PC-9 (cell line): ENCODE measurements around the gene DCD. TPM values are rescaled to one million over a fixed set of nuclear protein-coding genes. Genes with fewer than 3 reads are reported as not detected.
"Not testable (repeated sequence)": the region's sequence is repeated elsewhere in the genome, so short reads cannot be mapped to it uniquely, and the experiment has no call there.

Experiments
- BruUV-seq: library from RNA; stranded (reverse); fragments of 400-500 nt; replicated peaks from 2 replicates; lab custom pipeline; 2021; lab: Mats Ljungman, UMichigan
- CTCF ChIA-PET: fragments of 300-600 bp; sonication (Branson Sonifier 250); formaldehyde crosslinking; loops from one replicate; lab custom pipeline; 2022; ENCODE audit warnings: antibody characterized with exemption; lab: Charles Lee
- POLR2A ChIA-PET: fragments of 300-600 bp; sonication (Branson Sonifier 250); formaldehyde crosslinking; loops from one replicate; lab custom pipeline; 2022; ENCODE audit warnings: antibody characterized with exemption; ENCODE audit not compliant: unreplicated experiment; lab: Charles Lee
- DNase-seq, 2 experiments: peaks; one replicate each; pipeline versions ENCODE4 v3.0.0 to v3.0.0-alpha.2; 2015 to 2022; ENCODE audit warnings: mixed read lengths in 1 of 2
- H2AFZ ChIP-seq: fragments of 200-600 bp; sonication (generic); 2 replicates; pipeline ENCODE4 v1.8.1; 2017; ENCODE audit warnings: antibody characterized with exemption
- H3F3A ChIP-seq: fragments of 200-600 bp; sonication (generic); 2 replicates; pipeline ENCODE4 v1.8.1; 2017; ENCODE audit warnings: antibody characterized with exemption, mild to moderate bottlenecking, low read depth; ENCODE audit not compliant: insufficient read depth
- H3K27ac ChIP-seq: fragments of 200-600 bp; sonication (generic); 2 replicates; pipeline ENCODE4 v1.6.1; 2016; ENCODE audit warnings: mixed run types
- H3K27me3 ChIP-seq: fragments of 200-600 bp; sonication (generic); 2 replicates; pipeline ENCODE4 v1.6.1; 2016; ENCODE audit warnings: low read depth, mixed run types; ENCODE audit not compliant: insufficient read depth
- H3K36me3 ChIP-seq: fragments of 200-600 bp; sonication (generic); 2 replicates; pipeline ENCODE4 v1.6.1; 2016; ENCODE audit warnings: low read depth, mixed run types
- H3K4me1 ChIP-seq: fragments of 200-600 bp; sonication (generic); replicated peaks from 2 replicates; pipeline ENCODE4 v1.6.1; 2016; ENCODE audit warnings: mixed run types; ENCODE audit not compliant: insufficient read depth
- H3K4me2 ChIP-seq: fragments of 200-600 bp; sonication (generic); 2 replicates; pipeline ENCODE4 v1.6.1; 2017; ENCODE audit warnings: mixed run types
- H3K4me3 ChIP-seq: fragments of 200-600 bp; sonication (generic); 2 replicates; pipeline ENCODE4 v1.6.1; 2016; ENCODE audit warnings: mixed run types
- H3K79me2 ChIP-seq: fragments of 200-600 bp; sonication (generic); 2 replicates; pipeline ENCODE4 v1.6.1; 2017; ENCODE audit warnings: low read depth, mixed run types
- H3K9me2 ChIP-seq: fragments of 200-600 bp; sonication (generic); 2 replicates; pipeline ENCODE4 v1.8.1; 2017; ENCODE audit warnings: mild to moderate bottlenecking; ENCODE audit not compliant: insufficient read depth
- H3K9me3 ChIP-seq: fragments of 200-600 bp; sonication (generic); 2 replicates; pipeline ENCODE4 v1.8.1; 2016; ENCODE audit warnings: low read depth; ENCODE audit not compliant: insufficient read depth
- H4K20me1 ChIP-seq: fragments of 200-600 bp; sonication (generic); 2 replicates; pipeline ENCODE4 v1.8.1; 2017; ENCODE audit not compliant: insufficient read depth
- CTCF ChIP-seq: fragments of 200-600 bp; sonication (generic); conservative IDR thresholded peaks from 2 replicates; pipeline ENCODE4 v1.6.1; 2017; ENCODE audit warnings: mixed run types, antibody characterized with exemption, mild to moderate bottlenecking, moderate library complexity
- EZH2 ChIP-seq: fragments of 200-600 bp; sonication (generic); IDR thresholded peaks from 2 replicates; pipeline ENCODE4 v1.8.0; 2017; ENCODE audit warnings: antibody characterized with exemption, low read depth
- intact Hi-C: fragments of 100-400 bp; cut with micrococcal nuclease; formaldehyde crosslinking; loops from one replicate; pipeline ENCODE4 v1.10.0; 2022; ENCODE audit not compliant: unreplicated experiment
- total RNA-seq: library from RNA; stranded (reverse); gene quantifications from 2 replicates; pipeline ENCODE4 v1.2.3, GENCODE V29; 2021

The DCD gene
- total RNA-seq, 1 experiment from 2014 or later = not detected

- no peak overlapping the region for H3K4me2 ChIP-seq
- ChIA-PET POLR2A (no interaction called here), CTCF (no interaction called here)
- no TSS peak for BruUV-seq
- H3F3A ChIP-seq = no peaks in the 10 kb centered on the region
- intact Hi-C loops = no loop called here
- H3K9me2 ChIP-seq = no peaks in the 10 kb centered on the region
- no peaks in the 10 kb centered on the region for H3K4me1 ChIP-seq
- H2AFZ ChIP-seq = no peak overlapping the region
- H3K9me3 ChIP-seq = no peaks in the 10 kb centered on the region
- DNase-seq = no peak
- H3K36me3 ChIP-seq = no peaks in the 10 kb centered on the region
- H4K20me1 ChIP-seq = no peaks in the 10 kb centered on the region
- no peak overlapping the region for H3K4me3 ChIP-seq
- peaks cover 28% of the 10 kb centered on the region for H3K27me3 ChIP-seq
- TF ChIP-seq CTCF (no peak), EZH2 (no peak)
- H3K79me2 ChIP-seq = no peaks in the 10 kb centered on the region
- H3K27ac ChIP-seq = no peak overlapping the region
Observed at GRCh38 chr12:54641554-54641953, 6.6 kb downstream of the DCD start.

GRCh38 chr12:54641089-54641488, 7.1 kb downstream of the DCD start:
- Histone ChIP-seq H3K27me3 (peaks cover 23% of the 10 kb centered on the region), H3K4me2 (no peak overlapping the region), H3K36me3 (no peaks in the 10 kb centered on the region), H3K79me2 (no peaks in the 10 kb centered on the region), H3K27ac (no peak overlapping the region), H2AFZ (no peak overlapping the region), H3K9me2 (no peaks in the 10 kb centered on the region), H3K4me1 (no peaks in the 10 kb centered on the region), H4K20me1 (no peaks in the 10 kb centered on the region), H3F3A (no peaks in the 10 kb centered on the region), H3K4me3 (no peak overlapping the region), H3K9me3 (no peaks in the 10 kb centered on the region)
- TF ChIP-seq CTCF (no peak), EZH2 (no peak)
- CTCF ChIA-PET = no interaction called here
- intact Hi-C loops = no loop called here
- BruUV-seq = no TSS peak
- POLR2A ChIA-PET = no interaction called here
- DNase-seq = no peak

- CTCF ChIA-PET, H3K9me2 ChIP-seq, intact Hi-C loops, POLR2A ChIA-PET, BruUV-seq, H3K79me2 ChIP-seq, DNase-seq, H3F3A ChIP-seq, H3K27ac ChIP-seq, H3K36me3 ChIP-seq, H4K20me1 ChIP-seq, H3K4me2 ChIP-seq, H3K9me3 ChIP-seq, H2AFZ ChIP-seq, H3K4me1 ChIP-seq, H3K4me3 ChIP-seq: not testable (repeated sequence)
- H3K27me3 ChIP-seq = peaks cover 14% of the 10 kb centered on the region; the same call in 1 of the 2 replicates
Observed at GRCh38 chr12:54639112-54639511, 9.1 kb downstream of the DCD start.

- no peak for DNase-seq
Observed at GRCh38 chr12:54634795-54635194, 13.4 kb downstream of the DCD start, which contains the start of gene LACRT. LACRT (minus strand) TSS chr12:54634895; CDS start chr12:54634841, 54 bp downstream.

More at GRCh38 chr12:54634795-54635194, 13.4 kb downstream of the DCD start, which contains the start of gene LACRT:
- ChIA-PET POLR2A (no interaction called here), CTCF (no interaction called here)
- TF ChIP-seq EZH2 (no peak), CTCF (no peak)
- H3K4me2 ChIP-seq = no peak within 1 kb of the TSS
- no peaks in the 10 kb centered on the region for H3K9me3 ChIP-seq
- intact Hi-C loops = no loop called here
- no peaks in the 10 kb centered on the region for H3K9me2 ChIP-seq
- H3K27me3 ChIP-seq = peaks cover 20% of the 10 kb centered on the region
- H3K36me3 ChIP-seq = no peaks in the 10 kb centered on the region
- no TSS peak for BruUV-seq
- no peaks in the 10 kb centered on the region for H3K4me1 ChIP-seq
- no peaks in the 10 kb centered on the region for H4K20me1 ChIP-seq
- no peak within 1 kb of the TSS for H3K4me3 ChIP-seq
- no peaks in the 10 kb centered on the region for H3F3A ChIP-seq
- H3K79me2 ChIP-seq = no peaks in the 10 kb centered on the region
- H2AFZ ChIP-seq = no peak within 1 kb of the TSS
- H3K27ac ChIP-seq = no peak within 1 kb of the TSS
